GF-D8 (cell line): ENCODE measurements around the gene PHF19.
A peak's percentile ranks its signal among the peaks of the same experiment; 100 is the strongest.

Experiments used
- DNase-seq: peaks from one replicate; lab custom pipeline; 2025; lab: John Stamatoyannopoulos, UW

The PHF19 gene

GRCh38 chr9:120913647-120914264 is 36.8 kb upstream of the PHF19 start:
- DNase-seq = no peak

GRCh38 chr9:120912958-120913646 is 36.1 kb upstream of the PHF19 start:
- no peak for DNase-seq

- no peak for DNase-seq
These were observed 34.4 kb upstream of the PHF19 start for GRCh38 chr9:120911295-120911837.

DNA sequence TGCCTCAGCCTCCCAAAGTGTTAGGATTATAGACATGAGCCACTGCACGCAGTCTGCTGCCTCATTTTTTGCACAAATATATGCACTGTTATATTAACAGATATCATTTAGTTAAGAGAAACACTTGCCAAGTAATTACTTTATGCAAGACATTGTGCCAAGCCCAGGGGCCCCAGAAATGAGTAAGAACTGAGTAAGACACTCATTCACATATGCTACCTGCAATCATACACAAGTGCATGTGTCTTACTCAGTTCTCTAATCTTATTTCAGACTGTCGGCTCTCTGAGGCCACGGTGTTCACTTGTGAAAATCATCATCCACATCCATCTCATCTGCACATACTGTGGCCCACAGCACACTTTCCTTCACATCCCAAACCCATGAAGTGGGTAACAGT is 33.7 kb upstream of the PHF19 start:
- DNase-seq = no peak

GRCh38 chr9:120909904-120910303 is 32.9 kb upstream of the PHF19 start:
- no peak for DNase-seq

- DNase-seq = no peak
These were observed 28.6 kb upstream of the PHF19 start for GRCh38 chr9:120905315-120906164.

GRCh38 chr9:120904978-120905301 is 28.0 kb upstream of the PHF19 start:
- no peak for DNase-seq

GRCh38 chr9:120904061-120904977 is 27.3 kb upstream of the PHF19 start:
- DNase-seq = no peak

GRCh38 chr9:120902569-120903535 is 25.9 kb upstream of the PHF19 start:
- no peak for DNase-seq

DNA sequence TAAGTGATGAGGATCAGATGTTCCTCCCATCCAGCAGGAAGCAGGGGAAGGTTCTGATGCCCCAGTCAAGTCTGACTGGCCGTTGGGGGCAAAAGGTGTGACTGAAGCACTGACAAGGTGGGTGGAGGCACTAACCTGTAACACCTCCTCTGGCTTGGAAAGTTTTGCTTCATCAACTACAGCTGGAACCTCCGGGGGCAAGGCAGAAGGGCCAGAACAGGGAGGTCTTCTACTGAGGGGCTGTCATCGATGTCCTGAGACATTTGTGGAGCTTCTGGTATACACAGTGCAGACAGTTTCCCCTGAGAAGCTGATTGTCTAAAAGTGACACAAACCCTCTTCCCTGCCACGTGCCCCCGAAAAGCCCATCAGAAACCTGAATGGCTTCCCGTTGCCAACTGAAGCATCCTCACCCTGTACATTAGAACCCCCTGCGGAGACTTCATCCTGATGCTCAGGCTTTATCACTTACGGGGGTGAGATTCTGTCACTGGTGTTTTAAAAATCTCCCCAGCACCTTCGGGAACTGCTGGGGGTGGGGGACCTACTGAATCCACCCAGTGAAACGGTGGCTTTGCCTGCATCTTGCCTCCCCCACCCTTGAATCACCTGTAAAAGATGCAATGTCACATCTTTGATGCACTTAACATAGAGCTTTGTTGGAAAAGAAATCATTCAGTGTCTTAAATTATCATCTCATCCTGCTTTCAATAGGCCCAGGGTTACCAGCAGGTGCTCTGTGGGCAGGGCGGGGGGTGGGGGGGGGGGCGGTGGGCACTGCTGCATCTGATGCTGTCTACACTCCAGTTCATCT is 25.0 kb upstream of the PHF19 start:
- no peak for DNase-seq

DNA sequence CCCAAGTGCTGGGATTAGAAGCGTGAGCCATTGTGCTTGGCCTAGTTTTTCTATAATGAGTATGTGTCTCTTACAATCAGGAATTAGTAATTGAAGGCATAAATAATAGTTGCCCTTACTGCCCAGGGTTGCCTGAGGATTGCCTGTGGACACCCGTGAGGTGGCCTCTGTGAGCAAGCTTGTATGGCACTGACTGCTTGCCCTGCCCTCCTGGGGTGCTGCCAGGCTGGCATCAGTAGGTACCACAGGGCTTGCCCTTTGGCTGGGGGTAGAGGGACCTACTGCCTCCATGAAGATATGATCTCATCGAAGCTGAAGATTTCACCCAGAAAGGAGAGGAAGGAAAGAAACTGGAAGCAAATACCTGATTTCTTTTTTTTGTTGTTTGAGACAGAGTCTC is 23.8 kb upstream of the PHF19 start:
- DNase-seq = no peak

DNA sequence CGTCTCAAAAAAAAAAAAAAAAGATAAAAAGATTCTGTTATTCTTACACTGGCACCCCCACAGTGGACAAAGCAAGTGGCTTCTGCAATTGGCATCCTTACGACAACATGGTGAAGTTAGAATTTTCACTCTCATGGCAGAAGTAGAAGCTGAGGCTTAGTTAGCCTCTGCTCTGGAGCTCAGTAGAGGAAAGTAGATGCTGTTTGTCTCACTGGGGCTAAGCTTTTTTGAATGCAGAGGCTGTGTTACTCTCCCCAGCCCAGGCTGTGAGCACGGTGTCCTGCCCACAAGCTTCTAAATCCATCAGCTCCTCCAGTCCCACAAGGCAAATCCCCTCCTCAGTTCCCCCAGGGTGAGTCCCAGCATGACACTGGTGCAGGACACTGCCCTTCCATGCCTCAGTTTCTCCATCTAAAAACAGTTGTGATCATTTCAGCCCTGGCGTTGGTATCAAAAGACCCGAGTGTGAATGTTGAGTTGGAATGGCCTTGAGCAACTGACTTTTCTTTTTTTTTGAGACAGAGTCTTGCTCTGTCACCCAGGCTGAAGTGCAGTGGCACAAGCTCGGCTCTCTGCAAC is 22.6 kb upstream of the PHF19 start:
- no peak for DNase-seq

DNA sequence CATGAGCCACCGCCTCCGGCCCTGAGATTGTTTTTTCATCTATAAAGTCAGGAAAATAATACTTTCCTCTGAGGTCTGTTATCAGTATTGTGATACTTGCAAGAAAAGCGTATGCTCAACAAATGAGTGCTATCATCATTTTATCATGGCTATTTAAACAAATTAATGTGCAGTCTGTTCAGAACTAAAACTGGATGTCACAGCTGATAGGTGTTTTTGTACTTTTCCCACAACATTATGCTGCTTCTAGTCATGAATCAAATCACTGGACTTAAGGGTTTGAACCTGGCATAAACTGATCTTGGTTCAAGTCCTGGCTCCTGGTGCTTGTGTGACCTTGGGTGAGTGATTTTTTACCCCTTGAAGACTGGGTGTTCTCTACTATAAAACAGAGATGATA is 21.4 kb upstream of the PHF19 start:
- DNase-seq = no peak

- DNase-seq = no peak
These were observed 19.0 kb upstream of the PHF19 start for GRCh38 chr9:120895951-120896350.

GRCh38 chr9:120894321-120895148 is 17.5 kb upstream of the PHF19 start:
- DNase-seq = no peak

- DNase-seq = no peak
These were observed 16.8 kb upstream of the PHF19 start for GRCh38 chr9:120893611-120894307.

DNA sequence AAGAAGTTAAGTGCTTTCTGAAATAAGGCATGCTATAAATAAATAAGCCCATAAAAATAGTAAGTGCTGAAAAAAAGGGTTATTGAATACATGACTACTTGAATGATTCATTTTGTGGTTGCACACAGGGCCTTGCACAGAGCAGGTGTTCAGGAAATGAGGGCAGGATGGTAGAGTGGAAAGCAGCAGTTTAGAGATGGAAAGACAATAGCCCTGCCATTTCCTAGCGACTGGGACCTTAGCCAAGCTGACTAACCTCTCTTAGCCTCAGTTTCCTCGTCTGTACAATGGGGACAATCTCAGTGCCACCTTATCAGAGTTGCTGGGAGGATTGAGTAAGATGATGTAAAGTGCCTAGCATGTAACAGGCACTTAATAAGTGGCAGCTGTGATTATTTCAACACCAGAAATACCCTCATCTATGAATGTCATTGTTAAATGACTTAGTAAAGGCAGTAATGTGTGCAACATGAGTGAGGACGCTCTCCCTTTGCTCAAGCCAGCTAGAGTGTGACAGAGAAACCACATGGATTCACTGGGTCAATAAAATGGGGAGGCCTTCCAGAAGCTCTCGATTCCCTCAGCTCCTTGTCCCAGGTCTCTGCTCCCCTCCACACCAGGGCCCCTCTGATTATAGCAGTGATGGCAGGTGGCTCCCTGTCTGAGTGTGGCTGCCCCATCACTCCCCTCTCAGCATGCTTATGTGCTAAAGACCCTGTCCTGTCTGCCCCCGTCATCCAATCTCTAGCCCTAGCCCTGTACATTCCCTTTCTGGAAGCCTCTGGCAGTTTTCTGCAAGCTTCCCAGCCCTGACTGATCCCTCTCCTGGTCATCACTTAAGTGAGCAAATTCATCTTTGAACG is 16.0 kb upstream of the PHF19 start:
- peak; percentile 78 for DNase-seq
